Choroid plexus epithelial cell (primary cell): Measurements from ENCODE around the gene ARHGAP32.
A peak's percentile ranks its signal among the peaks of the same experiment; 100 is the strongest.

Experiments
- DNase-seq: peaks from one replicate; pipeline ENCODE4 v3.0.0-alpha.2; 2010; ENCODE audit warnings: low read depth
- H3K4me3 ChIP-seq: 2 replicates; pipeline ENCODE4 v1.5.1; 2011; ENCODE audit warnings: low read depth, mild to moderate bottlenecking, control low read depth, low read length, moderate library complexity
- TF ChIP-seq, protein P1 (sequence below): conservative IDR thresholded peaks from 2 replicates; pipeline ENCODE4 v1.5.1; 2011; ENCODE audit warnings: low read depth, mild to moderate bottlenecking, control low read depth, inconsistent platforms, low read length, moderate library complexity

The ARHGAP32 gene

DNA sequence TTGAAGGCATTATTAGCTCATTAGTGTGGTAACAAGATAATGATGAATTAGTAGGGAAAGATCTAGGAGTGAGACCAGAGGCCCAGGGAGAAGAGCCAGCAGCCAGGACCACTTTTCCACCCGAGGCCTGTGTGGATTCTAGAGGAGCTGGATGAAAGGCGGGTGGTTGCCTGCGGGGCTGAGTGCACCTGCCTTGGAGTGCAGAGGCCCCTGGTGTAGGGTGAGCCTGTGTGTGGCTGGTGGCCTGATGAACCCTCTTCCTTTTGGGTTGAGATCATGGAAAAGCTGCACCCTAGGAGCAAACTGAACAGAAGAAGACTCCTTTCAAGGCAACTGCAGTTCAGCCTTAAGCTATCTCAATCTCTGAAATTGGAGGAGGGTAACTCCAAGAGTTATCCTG, 243.5 kb downstream of the ARHGAP32 start:
- no peak for DNase-seq
- H3K4me3 ChIP-seq: no peak overlapping the region

DNA sequence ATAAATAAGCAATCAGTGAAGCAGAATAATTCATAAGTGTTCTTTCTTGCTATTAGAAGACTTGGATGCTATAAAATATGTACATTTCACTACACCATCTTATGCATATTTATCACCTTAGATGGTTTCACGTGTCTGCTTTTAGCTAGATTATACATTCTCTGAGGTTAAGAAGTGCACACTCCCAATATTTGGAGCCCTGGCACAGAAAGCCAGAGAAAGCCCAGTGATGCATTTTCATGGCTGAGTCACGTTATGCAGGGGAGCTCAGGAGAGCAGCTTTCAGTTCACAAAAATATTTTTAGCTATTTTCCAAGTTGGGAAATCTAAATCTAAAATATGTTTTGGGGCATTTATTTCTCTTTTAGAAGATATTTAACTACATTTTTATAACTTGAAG, 244.4 kb downstream of the ARHGAP32 start:
- DNase-seq: no peak
- TF ChIP-seq, protein P1, sequence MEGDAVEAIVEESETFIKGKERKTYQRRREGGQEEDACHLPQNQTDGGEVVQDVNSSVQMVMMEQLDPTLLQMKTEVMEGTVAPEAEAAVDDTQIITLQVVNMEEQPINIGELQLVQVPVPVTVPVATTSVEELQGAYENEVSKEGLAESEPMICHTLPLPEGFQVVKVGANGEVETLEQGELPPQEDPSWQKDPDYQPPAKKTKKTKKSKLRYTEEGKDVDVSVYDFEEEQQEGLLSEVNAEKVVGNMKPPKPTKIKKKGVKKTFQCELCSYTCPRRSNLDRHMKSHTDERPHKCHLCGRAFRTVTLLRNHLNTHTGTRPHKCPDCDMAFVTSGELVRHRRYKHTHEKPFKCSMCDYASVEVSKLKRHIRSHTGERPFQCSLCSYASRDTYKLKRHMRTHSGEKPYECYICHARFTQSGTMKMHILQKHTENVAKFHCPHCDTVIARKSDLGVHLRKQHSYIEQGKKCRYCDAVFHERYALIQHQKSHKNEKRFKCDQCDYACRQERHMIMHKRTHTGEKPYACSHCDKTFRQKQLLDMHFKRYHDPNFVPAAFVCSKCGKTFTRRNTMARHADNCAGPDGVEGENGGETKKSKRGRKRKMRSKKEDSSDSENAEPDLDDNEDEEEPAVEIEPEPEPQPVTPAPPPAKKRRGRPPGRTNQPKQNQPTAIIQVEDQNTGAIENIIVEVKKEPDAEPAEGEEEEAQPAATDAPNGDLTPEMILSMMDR: no peak
- H3K4me3 ChIP-seq: no peak overlapping the region

More for the DNA sequence above, 243.5 kb downstream of the ARHGAP32 start:
- TF ChIP-seq, protein P1: peak; percentile 29

DNA sequence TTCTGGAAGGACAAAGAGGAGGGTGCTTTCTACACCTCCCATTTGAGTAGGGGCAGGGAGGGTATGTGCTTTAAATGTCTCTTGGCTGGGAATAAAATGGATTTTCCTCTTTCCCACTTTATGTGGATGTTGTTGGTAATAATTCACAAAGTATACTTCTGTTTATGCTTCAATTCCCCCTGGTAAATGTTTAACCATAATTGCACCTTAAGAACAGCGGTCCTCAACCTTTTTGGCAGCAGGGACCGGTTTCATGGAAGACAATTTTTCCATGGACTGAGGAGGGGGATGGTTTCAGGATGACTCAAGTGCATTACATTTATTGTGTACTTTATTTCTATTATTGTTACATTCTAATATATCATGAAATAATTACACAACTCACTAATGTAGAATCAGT, 245.5 kb downstream of the ARHGAP32 start:
- DNase-seq: no peak
- TF ChIP-seq, protein P1: no peak
- no peak overlapping the region for H3K4me3 ChIP-seq

DNA sequence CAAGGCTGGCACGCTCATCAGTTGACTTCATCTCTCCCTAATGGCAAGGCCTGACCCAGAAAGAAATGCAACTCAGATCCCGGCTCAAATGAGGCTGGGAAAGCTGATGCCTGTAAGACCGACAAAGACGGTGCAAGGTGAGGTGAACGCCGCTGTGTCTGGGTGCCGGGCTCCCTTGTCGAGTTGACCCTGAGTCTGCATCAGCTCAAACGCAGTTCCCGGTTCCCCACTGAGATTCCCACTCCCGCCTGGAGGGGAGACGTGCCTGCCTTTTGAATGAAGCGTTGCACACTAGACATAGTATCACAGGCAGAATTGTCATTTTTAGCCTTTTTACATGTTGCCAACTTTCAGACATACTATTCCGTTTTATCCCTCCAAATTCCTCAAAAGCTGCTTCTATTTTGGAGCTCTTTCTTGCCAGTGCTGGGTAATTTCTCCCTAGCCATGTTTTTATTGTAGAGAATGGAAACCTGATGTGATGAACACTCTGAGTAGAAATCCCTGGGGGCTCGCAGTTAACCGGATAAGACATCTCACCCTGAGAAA, 248.6 kb downstream of the ARHGAP32 start:
- TF ChIP-seq, protein P1: no peak
- H3K4me3 ChIP-seq: no peak overlapping the region
- DNase-seq: no peak

DNA sequence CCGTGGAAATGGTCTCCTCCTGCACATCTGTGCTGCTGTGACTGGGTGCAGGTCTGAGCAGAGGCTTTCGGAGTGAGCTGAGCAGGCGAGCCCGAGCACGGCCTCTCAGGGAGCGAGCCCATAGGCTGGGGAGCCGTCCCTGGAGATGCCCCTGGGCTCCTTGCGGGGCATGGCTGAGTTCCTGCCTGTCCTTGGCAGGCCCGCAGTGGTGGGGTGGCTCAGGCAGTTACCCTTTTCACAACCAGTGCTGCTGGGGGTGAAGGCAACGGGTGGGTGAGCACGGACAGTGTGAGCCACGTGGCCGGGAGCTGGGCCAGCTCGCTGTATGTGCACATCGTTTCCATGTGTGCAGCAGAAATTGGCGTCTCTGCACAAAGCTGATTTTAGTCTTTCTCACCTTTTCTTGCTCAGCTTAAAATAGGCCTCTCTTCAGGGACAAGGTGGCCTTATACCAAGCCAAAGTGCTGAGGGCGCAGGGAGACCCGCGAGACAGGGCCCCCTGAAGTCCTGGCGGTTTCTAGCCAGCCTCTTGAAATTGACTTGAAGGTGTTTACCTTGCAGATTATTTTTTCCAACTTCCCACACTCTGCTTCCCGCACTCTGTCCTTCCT, 249.2 kb downstream of the ARHGAP32 start, which contains the start of gene TP53AIP1:
TP53AIP1 (minus strand) TSS at position 55 of the 611 bp plus-strand sequence. CDS start 5,053 bp downstream, outside the sequence.
- TF ChIP-seq, protein P1: no peak
- no peak within 1 kb of the TSS for H3K4me3 ChIP-seq
- DNase-seq: no peak

DNA sequence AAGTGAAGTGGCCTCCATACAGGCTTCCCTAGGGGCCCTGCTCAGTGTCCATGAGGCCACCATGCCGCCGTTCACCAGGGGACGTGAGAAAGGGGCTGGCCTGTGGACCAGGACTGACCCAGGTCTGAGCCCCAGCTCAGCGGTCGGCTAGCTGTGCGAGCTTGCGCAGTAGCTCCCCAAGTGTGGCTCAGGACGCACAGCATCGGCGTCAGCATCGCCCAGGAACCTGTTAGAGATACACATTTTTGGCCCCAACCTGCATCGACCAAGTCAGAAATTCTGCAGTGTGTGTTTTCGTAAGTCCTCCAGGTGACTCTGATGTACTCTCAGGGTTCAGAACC, 249.9 kb downstream of the ARHGAP32 start:
- DNase-seq: no peak
- no peak overlapping the region for H3K4me3 ChIP-seq
- TF ChIP-seq, protein P1: no peak
